PC-9 (cell line): ENCODE measurements around the gene CDIPT.

ENCODE experiments used
- CTCF ChIP-seq: fragments of 200-600 bp; sonication (generic); conservative IDR thresholded peaks from 2 replicates; pipeline ENCODE4 v1.6.1; 2017; ENCODE audit warnings: mixed run types, antibody characterized with exemption, mild to moderate bottlenecking, moderate library complexity
- EZH2 ChIP-seq: fragments of 200-600 bp; sonication (generic); IDR thresholded peaks from 2 replicates; pipeline ENCODE4 v1.8.0; 2017; ENCODE audit warnings: antibody characterized with exemption, low read depth

GRCh38 chr16:29873319-29873718 is 10.3 kb upstream of the CDIPT start:
- TF ChIP-seq CTCF: no peak
- TF ChIP-seq EZH2: no peak
